Upper lobe of left lung (tissue), 6 donors: ENCODE data around the gene TENM4. TPM values are rescaled to one million over a fixed set of nuclear protein-coding genes. Genes with fewer than 3 reads are reported as not detected.

Source experiments
- ATAC-seq, 2 donors: fragments of 200-7000 bp; cut with Tn5 transposase; one replicate each; pipeline ENCODE4 v1.9.1; 2022; ENCODE audit warnings: mild to moderate bottlenecking in 2 of 2, moderate library complexity in 2 of 2; ENCODE audit not compliant: low FRiP score in 2 of 2
- DNase-seq, 2 donors: peaks; one replicate each; pipeline ENCODE4 v3.0.0-alpha.2; 2019 to 2020
- H3K27ac ChIP-seq, 4 donors: fragments of 200-600 bp; sonication (generic); one replicate each; pipeline ENCODE4 v1.5.1; 2016 to 2019
- H3K27me3 ChIP-seq, 4 donors: fragments of 200-600 bp; sonication (generic); one replicate each; pipeline ENCODE4 v1.5.1; 2017 to 2019
- H3K36me3 ChIP-seq, 4 donors: fragments of 200-600 bp; sonication (generic); one replicate each; pipeline ENCODE4 v1.5.1; 2016 to 2019
- H3K4me1 ChIP-seq, 4 donors: fragments of 200-600 bp; sonication (generic); one replicate each; pipeline ENCODE4 v1.5.1; 2018 to 2019
- H3K4me3 ChIP-seq, 4 donors: fragments of 200-600 bp; sonication (generic); one replicate each; pipeline ENCODE4 v1.5.1; 2017 to 2019; ENCODE audit warnings: mild to moderate bottlenecking in 2 of 4, moderate library complexity in 1 of 4
- H3K9me3 ChIP-seq, 4 donors: fragments of 200-600 bp; sonication (generic); one replicate each; pipeline ENCODE4 v1.5.1; 2018 to 2019
- EP300 ChIP-seq, 4 donors: sonication (generic); formaldehyde crosslinking; IDR thresholded peaks; one replicate each; pipeline ENCODE4 v1.5.1; 2017; ENCODE audit warnings: antibody characterized with exemption in 4 of 4, control low read depth in 2 of 4
- POLR2A ChIP-seq, 4 donors: fragments of 450-650 bp; IDR thresholded peaks; one replicate each; pipeline ENCODE4 v1.5.1; 2016 to 2017; ENCODE audit warnings: antibody characterized with exemption in 4 of 4, mild to moderate bottlenecking in 2 of 4
- POLR2AphosphoS5 ChIP-seq, 2 donors: sonication (generic); formaldehyde crosslinking; IDR thresholded peaks; one replicate each; pipeline ENCODE4 v1.5.1; 2017; ENCODE audit warnings: antibody characterized with exemption in 2 of 2
- WGBS, 2 donors: methylation state at CpG; one replicate each; pipeline ENCODE4 v1.1.5; 2017 to 2018; 5-methylcytosine and 5-hydroxymethylcytosine counted together
- total RNA-seq, 6 donors: library from RNA; depleted of rRNA in 4 of 6; stranded (reverse); fragments of >200 nt in 4 of 6; gene quantifications; one replicate each; pipeline versions ENCODE4 v1.1.0 to v1.2.1, GENCODE V29; 2016 to 2021
- TF ChIP-seq, protein P1 (sequence below), 6 experiments: fragments of 450-650 bp in 4 of 6; fragments of 200-600 bp in 2 of 6; sonication (generic) in 2 of 6; IDR thresholded peaks; one replicate each; pipeline ENCODE4 v1.5.1; 2016 to 2019; ENCODE audit warnings: antibody characterized with exemption in 6 of 6
- donor health status: DM: no; HTN: no; CAD: no; lungs with moderate emphysema.
- donor health status: DM: no; HTN: yes; CAD: no; lungs with severe emphysema.

TENM4 gene
- total RNA-seq, 6 donors from 2014 or later = 0.11 to 20.0 (median 3.7) TPM

DNA sequence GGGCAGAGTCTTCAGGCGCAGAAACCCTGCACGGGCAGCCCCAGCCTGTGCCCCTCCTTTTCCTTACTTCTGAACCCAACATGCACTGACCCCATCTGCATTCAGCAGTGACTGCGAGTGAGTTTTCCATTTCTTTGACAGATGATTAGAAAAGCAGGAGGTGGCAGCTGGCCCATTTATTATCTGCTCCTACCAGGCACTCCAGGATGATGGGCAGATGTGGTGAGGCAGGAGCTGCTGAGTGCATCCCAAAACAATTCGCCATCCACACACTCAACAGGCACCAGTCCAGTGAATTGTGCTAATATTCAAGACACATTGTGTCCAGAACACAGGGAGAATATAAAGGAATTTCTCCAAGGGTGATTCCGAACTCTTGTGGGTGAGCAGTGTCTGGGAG lies 208.5 kb downstream of the TENM4 start:
- no peaks in the 10 kb centered on the region for H3K4me1 ChIP-seq
- no peak overlapping the region for H3K4me3 ChIP-seq
- TF ChIP-seq POLR2A (IDR thresholded peaks at IDR 0.05) (no peak), POLR2AphosphoS5 (IDR thresholded peaks at IDR 0.05) (no peak), EP300 (IDR thresholded peaks at IDR 0.05) (no peak)
- TF ChIP-seq, protein P1, sequence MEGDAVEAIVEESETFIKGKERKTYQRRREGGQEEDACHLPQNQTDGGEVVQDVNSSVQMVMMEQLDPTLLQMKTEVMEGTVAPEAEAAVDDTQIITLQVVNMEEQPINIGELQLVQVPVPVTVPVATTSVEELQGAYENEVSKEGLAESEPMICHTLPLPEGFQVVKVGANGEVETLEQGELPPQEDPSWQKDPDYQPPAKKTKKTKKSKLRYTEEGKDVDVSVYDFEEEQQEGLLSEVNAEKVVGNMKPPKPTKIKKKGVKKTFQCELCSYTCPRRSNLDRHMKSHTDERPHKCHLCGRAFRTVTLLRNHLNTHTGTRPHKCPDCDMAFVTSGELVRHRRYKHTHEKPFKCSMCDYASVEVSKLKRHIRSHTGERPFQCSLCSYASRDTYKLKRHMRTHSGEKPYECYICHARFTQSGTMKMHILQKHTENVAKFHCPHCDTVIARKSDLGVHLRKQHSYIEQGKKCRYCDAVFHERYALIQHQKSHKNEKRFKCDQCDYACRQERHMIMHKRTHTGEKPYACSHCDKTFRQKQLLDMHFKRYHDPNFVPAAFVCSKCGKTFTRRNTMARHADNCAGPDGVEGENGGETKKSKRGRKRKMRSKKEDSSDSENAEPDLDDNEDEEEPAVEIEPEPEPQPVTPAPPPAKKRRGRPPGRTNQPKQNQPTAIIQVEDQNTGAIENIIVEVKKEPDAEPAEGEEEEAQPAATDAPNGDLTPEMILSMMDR (IDR thresholded peaks at IDR 0.05) = no peak
- no peaks in the 10 kb centered on the region for H3K9me3 ChIP-seq
- H3K27me3 ChIP-seq = no peaks in the 10 kb centered on the region
- no peak overlapping the region for H3K27ac ChIP-seq
- H3K36me3 ChIP-seq = no peaks in the 10 kb centered on the region
- ATAC-seq (no peak), DNase-seq (no peak)
- WGBS, 2 donors = 75 to 82% methylated on average over 5 of the region's 5 CpGs

DNA sequence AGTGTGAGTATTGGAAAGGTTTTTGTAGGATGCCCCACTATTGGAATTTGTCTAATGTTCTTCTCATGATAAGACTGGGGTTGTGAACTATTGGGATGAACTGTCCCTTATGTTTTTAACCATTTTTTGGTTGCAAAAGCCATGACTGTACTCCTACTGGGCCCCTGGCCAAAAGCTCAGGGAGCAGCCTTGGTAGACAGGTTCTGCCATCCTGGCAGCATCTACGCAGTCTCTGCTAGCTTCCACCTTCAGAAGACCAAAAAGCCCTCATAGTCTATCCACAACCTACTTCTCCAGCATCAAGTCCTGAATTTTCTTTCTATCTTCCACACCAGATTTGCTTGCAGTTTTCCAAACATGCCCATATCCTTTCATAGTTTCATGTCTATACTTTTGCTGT lies 211.8 kb downstream of the TENM4 start:
- 95 to 100% methylated on average over 1 of the region's 1 CpG for WGBS, 2 donors
- TF ChIP-seq POLR2AphosphoS5 (IDR thresholded peaks at IDR 0.05) (no peak), EP300 (IDR thresholded peaks at IDR 0.05) (no peak), POLR2A (IDR thresholded peaks at IDR 0.05) (no peak)
- TF ChIP-seq, protein P1 (IDR thresholded peaks at IDR 0.05) = no peak
- no peak overlapping the region for H3K27ac ChIP-seq
- no peaks in the 10 kb centered on the region for H3K4me1 ChIP-seq
- no peaks in the 10 kb centered on the region for H3K36me3 ChIP-seq
- no peak overlapping the region for H3K4me3 ChIP-seq
- DNase-seq = no peak
- no peak for ATAC-seq
- H3K27me3 ChIP-seq = no peaks in the 10 kb centered on the region
- no peaks in the 10 kb centered on the region for H3K9me3 ChIP-seq

DNA sequence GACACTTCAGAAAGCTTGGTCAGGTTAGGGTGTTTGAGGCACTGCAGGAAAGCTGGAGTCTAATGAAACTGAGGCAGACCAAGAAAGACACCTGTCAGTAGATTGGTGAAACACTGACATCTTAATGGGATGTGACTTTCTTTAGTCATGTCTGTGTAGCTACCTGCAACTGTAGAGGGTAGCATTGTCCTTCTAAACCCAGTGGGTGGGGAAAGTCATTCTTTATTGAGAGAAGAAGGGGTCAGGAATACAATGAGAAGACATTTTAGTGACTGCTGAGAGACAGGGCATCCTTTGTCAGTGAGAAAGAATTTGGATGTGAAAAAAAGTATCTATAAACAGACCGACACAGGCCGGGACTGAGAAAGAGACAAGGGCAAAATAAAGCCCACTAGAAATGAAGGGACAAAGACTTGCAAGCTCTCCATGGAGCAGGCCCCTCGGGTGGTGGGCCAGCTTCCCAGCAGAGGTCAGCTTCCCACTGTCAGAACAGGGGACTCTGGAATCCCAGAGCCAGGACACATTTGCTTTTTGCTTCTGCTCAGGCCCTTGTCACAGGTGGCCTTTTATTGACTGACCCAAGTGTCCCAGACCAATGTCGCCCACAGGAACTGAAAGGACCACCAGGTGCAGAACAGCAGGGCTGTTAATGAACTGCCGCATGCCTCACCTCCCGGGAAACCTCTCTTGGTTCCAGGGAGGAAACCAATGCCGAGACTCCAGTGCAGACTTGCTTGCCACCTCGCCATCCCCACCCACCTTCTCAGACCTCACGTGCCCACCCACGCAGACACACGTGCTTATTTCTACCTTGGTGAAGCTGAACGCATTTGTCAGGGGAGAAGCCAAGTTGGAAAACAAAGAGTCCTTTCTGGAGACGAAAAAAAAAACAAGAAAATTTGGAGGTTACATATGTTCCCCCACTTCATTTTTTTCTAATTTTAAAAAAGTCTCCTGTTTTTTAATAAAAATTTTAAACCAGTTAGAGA lies 212.8 kb downstream of the TENM4 start:
- Histone ChIP-seq H3K27ac (no peak overlapping the region), H3K4me3 (no peak overlapping the region), H3K4me1 (no peaks in the 10 kb centered on the region), H3K36me3 (no peaks in the 10 kb centered on the region), H3K9me3 (no peaks in the 10 kb centered on the region), H3K27me3 (no peaks in the 10 kb centered on the region)
- no peak for ATAC-seq
- DNase-seq = no peak
- 60 to 61% methylated on average over 13 of the region's 13 CpGs for WGBS, 2 donors
- TF ChIP-seq EP300 (IDR thresholded peaks at IDR 0.05) (no peak), POLR2AphosphoS5 (IDR thresholded peaks at IDR 0.05) (no peak), POLR2A (IDR thresholded peaks at IDR 0.05) (no peak)
- TF ChIP-seq, protein P1 (IDR thresholded peaks at IDR 0.05) = no peak

DNA sequence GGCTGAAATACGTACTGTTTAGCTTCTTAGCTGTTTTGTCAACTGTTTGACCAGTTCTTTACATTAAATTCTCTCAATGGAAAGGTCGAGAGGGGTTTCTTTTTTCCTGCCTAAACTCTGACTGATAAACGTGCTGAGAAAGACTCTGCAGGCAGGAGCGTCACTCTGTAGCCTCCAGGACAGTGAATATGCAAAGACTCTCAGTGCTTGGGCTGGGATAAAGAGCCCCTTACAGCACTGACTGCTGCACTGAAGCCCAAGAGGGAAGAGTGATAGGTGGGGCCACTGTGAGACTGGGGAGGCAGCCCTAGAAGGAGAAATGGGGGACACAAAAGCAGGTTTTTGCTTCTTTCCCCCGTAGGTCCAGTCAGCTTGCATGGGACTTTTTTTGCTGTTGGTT lies 213.5 kb downstream of the TENM4 start:
- no peak for DNase-seq
- no peaks in the 10 kb centered on the region for H3K4me1 ChIP-seq
- H3K9me3 ChIP-seq = peaks cover 0 to 2% (median 0%) of the 10 kb centered on the region in 4 donors
- TF ChIP-seq EP300 (IDR thresholded peaks at IDR 0.05) = no peak
- TF ChIP-seq, protein P1 (IDR thresholded peaks at IDR 0.05) = no peak
- no peak for TF ChIP-seq POLR2AphosphoS5 (IDR thresholded peaks at IDR 0.05)
- TF ChIP-seq POLR2A (IDR thresholded peaks at IDR 0.05) = no peak
- ATAC-seq = no peak
- no peak overlapping the region for H3K4me3 ChIP-seq
- WGBS, 2 donors = 58 to 65% methylated on average over 4 to 5 of the region's 5 CpGs
- H3K27ac ChIP-seq = no peak overlapping the region
- H3K27me3 ChIP-seq = no peaks in the 10 kb centered on the region
- H3K36me3 ChIP-seq = no peaks in the 10 kb centered on the region
